HCT116 (cell line): Measurements from ENCODE around the gene BNC2. TPM values are rescaled to one million over a fixed set of nuclear protein-coding genes. Genes with fewer than 3 reads are reported as not detected.

Experiments
- ATAC-seq: fragments of 200-7000 bp; cut with Tn5 transposase; 2 replicates; pipeline ENCODE4 v1.9.1; 2020; ENCODE audit warnings: mild to moderate bottlenecking, moderate library complexity
- BruUV-seq: library from RNA; stranded (reverse); fragments of 400-500 nt; replicated peaks from 2 replicates; lab custom pipeline; 2021; lab: Mats Ljungman, UMichigan
- CTCF ChIA-PET: fragments of 300-600 bp; sonication (Branson Sonifier 250); formaldehyde crosslinking; loops from one replicate; lab custom pipeline; 2021; ENCODE audit warnings: antibody characterized with exemption; lab: Charles Lee
- POLR2A ChIA-PET: fragments of 300-600, 350-600 bp; sonication (Branson Sonifier 250); formaldehyde crosslinking; loops from one replicate; lab custom pipeline; 2021; ENCODE audit warnings: antibody characterized with exemption; lab: Charles Lee
- RAD21 ChIA-PET, 2 experiments: fragments of 300-600 bp; sonication (Branson Sonifier 250); formaldehyde crosslinking; loops; one replicate each; lab custom pipeline; 2023; ENCODE audit warnings: low total read pairs in 2 of 2; ENCODE audit not compliant: uncharacterized antibody in 2 of 2, unreplicated experiment in 2 of 2, low non-redundant PET in 1 of 2; lab: Charles Lee
- DNase-seq: peaks from one replicate; pipeline ENCODE4 v3.0.0-alpha.2; 2010; ENCODE audit warnings: low read depth, low spot score
- H2AFZ ChIP-seq: fragments of 200-600 bp; shearing (Covaris generic), sonication (generic); 2 replicates; pipeline ENCODE4 v1.6.1; 2017; ENCODE audit warnings: low read depth, mixed run types, mixed read lengths, antibody characterized with exemption, low read length; ENCODE audit not compliant: poor library complexity, severe bottlenecking
- H3K27ac ChIP-seq: 2 replicates; pipeline ENCODE4 v1.5.1; 2012; ENCODE audit warnings: low read depth, low read length
- H3K27me3 ChIP-seq: fragments of 200-600 bp; sonication (generic); 2 replicates; pipeline ENCODE4 v1.6.1; 2016; ENCODE audit warnings: mixed run types, low read length, mixed read lengths; ENCODE audit not compliant: insufficient read depth
- H3K36me3 ChIP-seq, 2 experiments: fragments of 200-500 bp in 1 of 2; fragments of 200-600 bp in 1 of 2; sonication (Bioruptor generic) in 1 of 2; sonication (generic) in 1 of 2; 2 replicates each; pipeline versions ENCODE4 v1.5.1 to v1.6.1; 2014 to 2016; ENCODE audit warnings: low read length in 2 of 2, inconsistent platforms in 1 of 2, mixed read lengths in 1 of 2, mixed run types in 1 of 2; ENCODE audit not compliant: insufficient read depth in 2 of 2, control insufficient read depth in 1 of 2
- H3K4me1 ChIP-seq, 2 experiments: fragments of 200-600 bp in 1 of 2; sonication (generic) in 1 of 2; 2 replicates each; pipeline versions ENCODE4 v1.5.1 to v1.6.1; 2012 to 2017; ENCODE audit warnings: low read length in 2 of 2, inconsistent platforms in 1 of 2, mild to moderate bottlenecking in 1 of 2, mixed read lengths in 1 of 2, mixed run types in 1 of 2, moderate library complexity in 1 of 2; ENCODE audit not compliant: insufficient read depth in 2 of 2, control insufficient read depth in 1 of 2
- H3K4me2 ChIP-seq: fragments of 200-600 bp; sonication (generic); 2 replicates; pipeline ENCODE4 v1.6.1; 2017; ENCODE audit warnings: mixed run types, low read length, mixed read lengths
- H3K4me3 ChIP-seq, 2 experiments: fragments of 200-600 bp in 1 of 2; sonication (generic) in 1 of 2; replicated peaks in 1 of 2; 2 replicates each; pipeline ENCODE4 v1.5.1; 2011 to 2016; ENCODE audit warnings: low read length in 2 of 2, control low read depth in 1 of 2, low read depth in 1 of 2, mild to moderate bottlenecking in 1 of 2, mixed read lengths in 1 of 2, mixed run types in 1 of 2
- H3K79me2 ChIP-seq: fragments of 200-600 bp; sonication (generic); 2 replicates; pipeline ENCODE4 v1.6.1; 2017; ENCODE audit warnings: mild to moderate bottlenecking, mixed run types, low read length, moderate library complexity, mixed read lengths; ENCODE audit not compliant: insufficient read depth
- H3K9ac ChIP-seq: fragments of 200-600 bp; sonication (generic); 2 replicates; pipeline ENCODE4 v1.6.1; 2016; ENCODE audit warnings: low read length, mixed read lengths
- H3K9me2 ChIP-seq: fragments of 200-600 bp; sonication (generic), shearing (Covaris generic); 2 replicates; pipeline ENCODE4 v1.6.1; 2017; ENCODE audit warnings: mixed run types, mild to moderate bottlenecking, moderate library complexity; ENCODE audit not compliant: insufficient read depth
- H3K9me3 ChIP-seq, 2 experiments: fragments of 200-500 bp in 1 of 2; fragments of 200-600 bp in 1 of 2; sonication (Bioruptor generic) in 1 of 2; sonication (generic) in 1 of 2; 2 replicates each; pipeline ENCODE4 v1.6.1; 2014 to 2017; ENCODE audit warnings: low read length in 2 of 2, mixed read lengths in 2 of 2, inconsistent platforms in 1 of 2, low read depth in 1 of 2, mild to moderate bottlenecking in 1 of 2, mixed run types in 1 of 2, moderate library complexity in 1 of 2; ENCODE audit not compliant: control insufficient read depth in 1 of 2, insufficient read depth in 1 of 2
- H4K20me1 ChIP-seq: fragments of 200-600 bp; sonication (generic), shearing (Covaris generic); 2 replicates; pipeline ENCODE4 v1.6.1; 2017; ENCODE audit warnings: mixed run types, mild to moderate bottlenecking, moderate library complexity; ENCODE audit not compliant: insufficient read depth
- CBX3 ChIP-seq: IDR thresholded peaks from 2 replicates; pipeline ENCODE4 v1.6.1; 2012; ENCODE audit warnings: low read depth
- CEBPB ChIP-seq: IDR thresholded peaks from 2 replicates; pipeline ENCODE4 v1.6.1; 2012; ENCODE audit warnings: low read depth
- EGR1 ChIP-seq: IDR thresholded peaks from 2 replicates; pipeline ENCODE4 v1.6.1; 2012; ENCODE audit warnings: low read depth
- ELF1 ChIP-seq: IDR thresholded peaks from 2 replicates; pipeline ENCODE4 v1.6.1; 2012; ENCODE audit warnings: low read depth, borderline replicate concordance
- FOSL1 ChIP-seq: IDR thresholded peaks from 2 replicates; pipeline ENCODE4 v1.6.1; 2012; ENCODE audit warnings: low read depth
- JUND ChIP-seq: IDR thresholded peaks from 2 replicates; pipeline ENCODE4 v1.6.1; 2012
- POLR2A ChIP-seq: IDR thresholded peaks from 2 replicates; pipeline ENCODE4 v1.7.0; 2011; ENCODE audit warnings: borderline replicate concordance; ENCODE audit not compliant: insufficient read depth, insufficient read length; ENCODE audit errors: extremely low read depth
- TCF7L2 ChIP-seq: IDR thresholded peaks from 2 replicates; pipeline ENCODE4 v1.7.0; 2011; ENCODE audit warnings: borderline replicate concordance, inconsistent platforms; ENCODE audit not compliant: insufficient read depth, insufficient read length; ENCODE audit errors: extremely low read depth
- YY1 ChIP-seq: IDR thresholded peaks from 2 replicates; pipeline ENCODE4 v1.6.1; 2011; ENCODE audit warnings: low read length, low read depth, moderate library complexity, mild to moderate bottlenecking; ENCODE audit not compliant: insufficient replicate concordance; ENCODE audit errors: extremely low read depth
- ZFX ChIP-seq: fragments of 450-650 bp; IDR thresholded peaks from 2 replicates; pipeline ENCODE4 v1.6.1; 2017
- intact Hi-C: fragments of 100-400 bp; cut with micrococcal nuclease; formaldehyde crosslinking; loops from 2 replicates; pipeline ENCODE4 v1.10.0; 2022
- total RNA-seq: library from RNA; stranded (reverse); gene quantifications from one replicate; pipeline ENCODE4 v1.2.1, GENCODE V29; 2021; ENCODE audit not compliant: unreplicated experiment
- TF ChIP-seq, protein P1 (sequence below): IDR thresholded peaks from 2 replicates; pipeline ENCODE4 v1.6.1; 2012; ENCODE audit warnings: low read depth

BNC2 gene
- total RNA-seq, 1 experiment from 2014 or later, result 0.37 TPM

DNA sequence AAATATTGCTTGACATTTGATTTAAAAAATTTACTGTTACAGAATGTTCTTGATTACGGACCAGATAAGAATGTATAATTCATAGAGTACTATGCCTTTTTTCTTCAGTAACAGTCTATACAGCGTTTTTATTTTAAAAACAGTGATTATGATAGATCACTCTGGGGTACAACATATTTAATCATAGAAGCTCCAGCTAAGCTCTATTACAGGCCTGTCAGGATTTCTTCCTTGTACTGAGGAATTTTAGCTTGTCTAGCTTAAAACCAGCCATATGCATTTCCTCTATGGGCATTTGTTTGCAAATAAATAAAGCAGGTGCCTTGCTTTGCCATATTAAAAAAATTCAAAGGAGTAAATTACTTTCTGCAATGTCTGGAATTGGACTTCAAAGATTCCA lies 423.8 kb downstream of the BNC2 start:
- Histone ChIP-seq H4K20me1 (no peaks in the 10 kb centered on the region), H3K9ac (no peak overlapping the region), H3K9me3 (no peaks in the 10 kb centered on the region), H3K36me3 (no peaks in the 10 kb centered on the region), H3K4me3 (no peak overlapping the region), H3K4me1 (peaks cover 0 to 6% of the 10 kb centered on the region in 2 experiments; a peak in 1 of 4 replicates), H3K27ac (no peak overlapping the region), H3K79me2 (no peaks in the 10 kb centered on the region), H3K9me2 (no peaks in the 10 kb centered on the region), H2AFZ (no peak overlapping the region), H3K4me2 (no peak overlapping the region), H3K27me3 (peaks cover 43% of the 10 kb centered on the region)
- intact Hi-C loops, result no loop called here
- POLR2A ChIA-PET, result no interaction called here
- RAD21 ChIA-PET, result no interaction called here
- BruUV-seq, result no TSS peak
- CTCF ChIA-PET, result no interaction called here
- no peak for TF ChIP-seq FOSL1
- no peak for TF ChIP-seq POLR2A
- TF ChIP-seq EGR1, result no peak
- TF ChIP-seq TCF7L2, result no peak
- TF ChIP-seq, protein P1, sequence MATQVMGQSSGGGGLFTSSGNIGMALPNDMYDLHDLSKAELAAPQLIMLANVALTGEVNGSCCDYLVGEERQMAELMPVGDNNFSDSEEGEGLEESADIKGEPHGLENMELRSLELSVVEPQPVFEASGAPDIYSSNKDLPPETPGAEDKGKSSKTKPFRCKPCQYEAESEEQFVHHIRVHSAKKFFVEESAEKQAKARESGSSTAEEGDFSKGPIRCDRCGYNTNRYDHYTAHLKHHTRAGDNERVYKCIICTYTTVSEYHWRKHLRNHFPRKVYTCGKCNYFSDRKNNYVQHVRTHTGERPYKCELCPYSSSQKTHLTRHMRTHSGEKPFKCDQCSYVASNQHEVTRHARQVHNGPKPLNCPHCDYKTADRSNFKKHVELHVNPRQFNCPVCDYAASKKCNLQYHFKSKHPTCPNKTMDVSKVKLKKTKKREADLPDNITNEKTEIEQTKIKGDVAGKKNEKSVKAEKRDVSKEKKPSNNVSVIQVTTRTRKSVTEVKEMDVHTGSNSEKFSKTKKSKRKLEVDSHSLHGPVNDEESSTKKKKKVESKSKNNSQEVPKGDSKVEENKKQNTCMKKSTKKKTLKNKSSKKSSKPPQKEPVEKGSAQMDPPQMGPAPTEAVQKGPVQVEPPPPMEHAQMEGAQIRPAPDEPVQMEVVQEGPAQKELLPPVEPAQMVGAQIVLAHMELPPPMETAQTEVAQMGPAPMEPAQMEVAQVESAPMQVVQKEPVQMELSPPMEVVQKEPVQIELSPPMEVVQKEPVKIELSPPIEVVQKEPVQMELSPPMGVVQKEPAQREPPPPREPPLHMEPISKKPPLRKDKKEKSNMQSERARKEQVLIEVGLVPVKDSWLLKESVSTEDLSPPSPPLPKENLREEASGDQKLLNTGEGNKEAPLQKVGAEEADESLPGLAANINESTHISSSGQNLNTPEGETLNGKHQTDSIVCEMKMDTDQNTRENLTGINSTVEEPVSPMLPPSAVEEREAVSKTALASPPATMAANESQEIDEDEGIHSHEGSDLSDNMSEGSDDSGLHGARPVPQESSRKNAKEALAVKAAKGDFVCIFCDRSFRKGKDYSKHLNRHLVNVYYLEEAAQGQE, result no peak
- TF ChIP-seq CEBPB, result no peak
- TF ChIP-seq YY1, result no peak
- TF ChIP-seq ELF1, result no peak
- no peak for TF ChIP-seq CBX3
- no peak for TF ChIP-seq JUND
- no peak for TF ChIP-seq ZFX
- DNase-seq (no peak), ATAC-seq (no peak)
